GM18861 (cell line): ENCODE results near the gene CLDN4.

Experiments
- ATAC-seq: cut with Tn5 transposase; IDR thresholded peaks from one replicate; pipeline ENCODE4 v1.9.1; 2021; ENCODE audit not compliant: unreplicated experiment

Gene CLDN4

GRCh38 chr7:73871163-73872011 lies 40.6 kb downstream of the CLDN4 start:
- ATAC-seq = no peak

- ATAC-seq = no peak
Measured at GRCh38 chr7:73872056-73872908, 41.5 kb downstream of the CLDN4 start.

GRCh38 chr7:73876361-73876760 lies 45.6 kb downstream of the CLDN4 start:
- ATAC-seq = no peak

GRCh38 chr7:73876973-73877372 lies 46.2 kb downstream of the CLDN4 start:
- no peak for ATAC-seq

- ATAC-seq = no peak
Measured at GRCh38 chr7:73879977-73880681, 49.3 kb downstream of the CLDN4 start.

- ATAC-seq = no peak
Measured at GRCh38 chr7:73880755-73881328, 50.0 kb downstream of the CLDN4 start.

- ATAC-seq = no peak
Measured at GRCh38 chr7:73881352-73882046, 50.7 kb downstream of the CLDN4 start.

- no peak for ATAC-seq
Measured at GRCh38 chr7:73882047-73882402, 51.2 kb downstream of the CLDN4 start.
